SK-N-SH (cell line): ENCODE data around the gene ERI2. TPM values are rescaled to one million over a fixed set of nuclear protein-coding genes. Genes with fewer than 3 reads are reported as not detected.

ENCODE experiments used
- CTCF ChIA-PET: fragments of 300-600, 350-600 bp; formaldehyde crosslinking; extraction: SDS; loops from one replicate; lab custom pipeline; 2021; lab: Yijun Ruan, JAX
- POLR2A ChIA-PET: fragments of 350-600 bp; sonication (Branson Sonifier 250); formaldehyde crosslinking; extraction: SDS; loops from one replicate; lab custom pipeline; 2020; ENCODE audit warnings: antibody characterized with exemption, inconsistent platforms; lab: Yijun Ruan, JAX
- DNase-seq: peaks from one replicate; pipeline ENCODE4 v3.0.0; 2012
- H2AFZ ChIP-seq: fragments of 200-600 bp; sonication (generic); 2 replicates; pipeline ENCODE4 v1.8.1; 2016; ENCODE audit warnings: antibody characterized with exemption, mild to moderate bottlenecking, low read depth
- H3F3A ChIP-seq: fragments of 200-600 bp; sonication (generic); replicated peaks from 2 replicates; pipeline ENCODE3; 2016; ENCODE audit warnings: antibody characterized with exemption, mild to moderate bottlenecking; ENCODE audit not compliant: insufficient read depth
- H3K27ac ChIP-seq, 2 experiments: fragments of 200-500 bp in 1 of 2; fragments of 200-600 bp in 1 of 2; sonication (Bioruptor generic) in 1 of 2; sonication (generic), shearing (Covaris generic) in 1 of 2; 2 replicates each; pipeline versions ENCODE4 v1.5.1 to v1.6.1; 2014 to 2016; ENCODE audit warnings: low read depth in 2 of 2, inconsistent platforms in 1 of 2, low read length in 1 of 2, mild to moderate bottlenecking in 1 of 2, mixed read lengths in 1 of 2
- H3K27me3 ChIP-seq: fragments of 200-600 bp; sonication (generic), shearing (Covaris generic); 2 replicates; pipeline ENCODE4 v1.6.1; 2016; ENCODE audit warnings: mixed run types; ENCODE audit not compliant: insufficient read depth
- H3K36me3 ChIP-seq, 2 experiments: fragments of 200-500 bp in 1 of 2; fragments of 200-600 bp in 1 of 2; sonication (Bioruptor generic) in 1 of 2; sonication (generic) in 1 of 2; replicated peaks in 1 of 2; 2 replicates each; pipeline versions ENCODE3 to v1.5.1; 2014 to 2016; ENCODE audit warnings: low read length in 1 of 2, mild to moderate bottlenecking in 1 of 2; ENCODE audit not compliant: insufficient read depth in 2 of 2, control insufficient read depth in 1 of 2
- H3K4me1 ChIP-seq, 2 experiments: fragments of 200-500 bp in 1 of 2; fragments of 200-600 bp in 1 of 2; sonication (Bioruptor generic) in 1 of 2; sonication (generic), shearing (Covaris generic) in 1 of 2; 2 replicates each; pipeline versions ENCODE4 v1.5.1 to v1.6.1; 2014 to 2016; ENCODE audit warnings: low read depth in 1 of 2, low read length in 1 of 2, mixed run types in 1 of 2; ENCODE audit not compliant: insufficient read depth in 2 of 2, control insufficient read depth in 1 of 2
- H3K4me2 ChIP-seq: fragments of 200-600 bp; sonication (generic), shearing (Covaris generic); 2 replicates; pipeline ENCODE4 v1.6.1; 2017; ENCODE audit warnings: mixed run types
- H3K4me3 ChIP-seq, 2 experiments: fragments of 200-500 bp in 1 of 2; fragments of 200-600 bp in 1 of 2; sonication (Bioruptor generic) in 1 of 2; sonication (generic), shearing (Covaris generic) in 1 of 2; 2 replicates each; pipeline versions ENCODE4 v1.5.1 to v1.8.1; 2014 to 2016; ENCODE audit warnings: low read depth in 2 of 2, inconsistent platforms in 1 of 2, low read length in 1 of 2, mild to moderate bottlenecking in 1 of 2, mixed read lengths in 1 of 2, moderate library complexity in 1 of 2
- H3K79me2 ChIP-seq: fragments of 200-600 bp; sonication (generic); 2 replicates; pipeline ENCODE4 v1.8.1; 2017; ENCODE audit warnings: mild to moderate bottlenecking; ENCODE audit not compliant: insufficient read depth
- H3K9ac ChIP-seq: fragments of 200-600 bp; sonication (generic); 2 replicates; pipeline ENCODE4 v1.6.1; 2017; ENCODE audit warnings: mixed run types
- H3K9me2 ChIP-seq: fragments of 200-600 bp; sonication (generic); 2 replicates; pipeline ENCODE4 v1.6.1; 2017; ENCODE audit warnings: mixed run types
- H3K9me3 ChIP-seq: fragments of 200-600 bp; sonication (generic); 2 replicates; pipeline ENCODE4 v1.6.1; 2017; ENCODE audit warnings: mixed run types, mild to moderate bottlenecking, moderate library complexity
- H4K20me1 ChIP-seq: fragments of 200-600 bp; sonication (generic); 2 replicates; pipeline ENCODE4 v1.6.1; 2017; ENCODE audit warnings: mild to moderate bottlenecking, mixed run types; ENCODE audit not compliant: insufficient read depth
- FOXM1 ChIP-seq: IDR thresholded peaks from 2 replicates; pipeline ENCODE4 v1.4.0; 2012; ENCODE audit warnings: low read depth, mild to moderate bottlenecking
- JUND ChIP-seq: IDR thresholded peaks from 2 replicates; pipeline ENCODE4 v1.4.0; 2012
- NRF1 ChIP-seq: IDR thresholded peaks from 2 replicates; pipeline ENCODE4 v1.6.1; 2012; ENCODE audit warnings: low read depth, mild to moderate bottlenecking, low read length
- RXRA ChIP-seq: IDR thresholded peaks from 2 replicates; pipeline ENCODE4 v1.4.0; 2012; ENCODE audit warnings: low read depth, mild to moderate bottlenecking, borderline replicate concordance
- SMC3 ChIP-seq: IDR thresholded peaks from 2 replicates; pipeline ENCODE4 v1.6.1; 2012; ENCODE audit warnings: low read depth, low read length, improper control_type of control experiment
- TAF1 ChIP-seq: IDR thresholded peaks from 2 replicates; pipeline ENCODE4 v1.6.1; 2012; ENCODE audit warnings: low read depth, mild to moderate bottlenecking, low read length, moderate library complexity, borderline replicate concordance
- TCF12 ChIP-seq: IDR thresholded peaks from 2 replicates; pipeline ENCODE4 v1.4.0; 2012
- TEAD4 ChIP-seq: IDR thresholded peaks from 2 replicates; pipeline ENCODE4 v1.4.0; 2012; ENCODE audit warnings: mild to moderate bottlenecking, borderline replicate concordance; ENCODE audit not compliant: insufficient read depth
- USF2 ChIP-seq: fragments of 150-350 bp; IDR thresholded peaks from 2 replicates; pipeline ENCODE4 v1.6.1; 2017; ENCODE audit warnings: antibody characterized with exemption, low read length, low read depth, borderline replicate concordance
- YY1 ChIP-seq: IDR thresholded peaks from 2 replicates; pipeline ENCODE4 v1.4.0; 2012; ENCODE audit warnings: low read depth, mild to moderate bottlenecking
- WGBS: methylation state at CpG from one replicate; pipeline ENCODE4 v1.1.6; 2017; ENCODE audit warnings: low lambda C conversion rate; 5-methylcytosine and 5-hydroxymethylcytosine counted together
- polyA plus RNA-seq, 3 experiments: library from polyadenylated mRNA; depleted of rRNA; stranded (reverse); fragments of >200 nt; gene quantifications; 2 replicates each; pipeline ENCODE4 v1.2.3, GENCODE V29; 2012
- small RNA-seq, 7 experiments: library from RNA; depleted of rRNA; stranded (forward); fragments of <200 nt; gene quantifications; one replicate each; pipeline ENCODE3, GENCODE V24; 2012
- TF ChIP-seq, protein P1 (sequence below): fragments of 150-350 bp; IDR thresholded peaks from 2 replicates; pipeline ENCODE4 v1.6.1; 2016; ENCODE audit warnings: mild to moderate bottlenecking, low read depth, low read length
- TF ChIP-seq, protein P2 (sequence below): IDR thresholded peaks from 2 replicates; pipeline ENCODE4 v1.4.0; 2012; ENCODE audit warnings: low read depth

The ERI2 gene
- polyA plus RNA-seq, 1 of the 3 experiments (the other 2 are of a cell fraction) = 9.1 TPM

GRCh38 chr16:20747030-20747816 is 59.0 kb downstream of the ERI2 start:
- H3F3A ChIP-seq = no peaks in the 10 kb centered on the region
- H3K4me1 ChIP-seq = no peaks in the 10 kb centered on the region
- H3K27me3 ChIP-seq = no peaks in the 10 kb centered on the region; the same call in 1 of the 2 replicates
- no peaks in the 10 kb centered on the region for H3K79me2 ChIP-seq
- H4K20me1 ChIP-seq = no peaks in the 10 kb centered on the region
- no peak overlapping the region for H3K9ac ChIP-seq
- WGBS = 33% methylated on average over 4 of the region's 4 CpGs
- H3K27ac ChIP-seq = no peak overlapping the region
- no peak for DNase-seq
- H3K9me3 ChIP-seq = no peaks in the 10 kb centered on the region
- POLR2A ChIA-PET = no interaction called here
- TF ChIP-seq, protein P1, sequence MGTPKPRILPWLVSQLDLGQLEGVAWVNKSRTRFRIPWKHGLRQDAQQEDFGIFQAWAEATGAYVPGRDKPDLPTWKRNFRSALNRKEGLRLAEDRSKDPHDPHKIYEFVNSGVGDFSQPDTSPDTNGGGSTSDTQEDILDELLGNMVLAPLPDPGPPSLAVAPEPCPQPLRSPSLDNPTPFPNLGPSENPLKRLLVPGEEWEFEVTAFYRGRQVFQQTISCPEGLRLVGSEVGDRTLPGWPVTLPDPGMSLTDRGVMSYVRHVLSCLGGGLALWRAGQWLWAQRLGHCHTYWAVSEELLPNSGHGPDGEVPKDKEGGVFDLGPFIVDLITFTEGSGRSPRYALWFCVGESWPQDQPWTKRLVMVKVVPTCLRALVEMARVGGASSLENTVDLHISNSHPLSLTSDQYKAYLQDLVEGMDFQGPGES = no peak
- TF ChIP-seq FOXM1 (no peak), RXRA (no peak), USF2 (no peak), SMC3 (no peak), NRF1 (no peak)
- TF ChIP-seq, all 33 proteins: peak for 0
- H3K36me3 ChIP-seq = no peaks in the 10 kb centered on the region
- H2AFZ ChIP-seq = no peak overlapping the region
- CTCF ChIA-PET = no interaction called here
- H3K4me2 ChIP-seq = no peak overlapping the region
- H3K9me2 ChIP-seq = no peaks in the 10 kb centered on the region
- H3K4me3 ChIP-seq = no peak overlapping the region

DNA sequence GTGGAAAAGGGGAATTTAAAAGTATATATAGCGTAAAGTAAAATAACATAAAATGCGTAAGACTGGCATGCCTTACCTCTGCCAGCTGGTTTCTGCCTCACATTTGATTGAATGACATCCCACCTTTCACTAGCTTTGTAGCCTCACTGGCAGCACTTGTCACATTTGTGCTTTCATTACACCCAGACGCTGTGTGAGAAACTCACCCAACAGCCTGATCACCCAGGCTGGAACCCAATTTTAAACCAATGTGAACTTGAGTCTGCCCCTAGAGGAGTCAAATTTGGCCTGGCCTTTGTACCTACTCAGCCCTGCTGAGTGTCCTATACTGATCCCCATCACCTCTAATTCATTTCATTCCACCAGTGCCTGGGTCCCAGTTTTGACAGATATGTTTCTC is 59.8 kb downstream of the ERI2 start:
- no peak for DNase-seq
- Histone ChIP-seq H3K9me2 (no peaks in the 10 kb centered on the region), H3K4me2 (no peak overlapping the region), H4K20me1 (no peaks in the 10 kb centered on the region), H3F3A (no peaks in the 10 kb centered on the region), H3K79me2 (no peaks in the 10 kb centered on the region), H3K4me1 (no peaks in the 10 kb centered on the region; a peak in 1 of 4 replicates), H3K4me3 (no peak overlapping the region), H3K9ac (no peak overlapping the region), H3K9me3 (no peaks in the 10 kb centered on the region), H3K36me3 (no peaks in the 10 kb centered on the region), H2AFZ (no peak overlapping the region), H3K27ac (no peak overlapping the region), H3K27me3 (no peaks in the 10 kb centered on the region; the same call in 1 of the 2 replicates)
- TF ChIP-seq TCF12 (no peak), TAF1 (no peak), JUND (no peak), YY1 (no peak), TEAD4 (no peak)
- TF ChIP-seq, protein P2, sequence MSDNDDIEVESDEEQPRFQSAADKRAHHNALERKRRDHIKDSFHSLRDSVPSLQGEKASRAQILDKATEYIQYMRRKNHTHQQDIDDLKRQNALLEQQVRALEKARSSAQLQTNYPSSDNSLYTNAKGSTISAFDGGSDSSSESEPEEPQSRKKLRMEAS = no peak
- CTCF ChIA-PET = no interaction called here
- POLR2A ChIA-PET = no interaction called here
- WGBS = 80% methylated on average over 3 of the region's 3 CpGs

Small RNA genes within 50 kb of the gene (small RNA-seq; reads per million reads assigned to genes)
- gene RF00618 (0 reads per million in 7 experiments), gene RNU6-944P (0 to 2.4 (median 0) reads per million in 7 experiments)

Other genes starting within 250 kb of the ERI2 start
- not detected in 2 replicates for gene ACSM2B, start 230.1 kb downstream of the ERI2 start, polyA plus RNA-seq (2012; rRNA removed)
- gene ACSM1, start 108.8 kb downstream of the ERI2 start, polyA plus RNA-seq (2012; rRNA removed) = not detected in 2 replicates
- gene THUMPD1, start 64.7 kb downstream of the ERI2 start, polyA plus RNA-seq (2012; rRNA removed) = 20.0 and 24.8 TPM in 2 replicates
- gene ACSM3, start 42.5 kb downstream of the ERI2 start, polyA plus RNA-seq (2012; rRNA removed) = 0.44 and 0.80 TPM in 2 replicates
- 3.8 and 5.2 TPM in 2 replicates for gene REXO5, start 55 bp upstream of the ERI2 start, polyA plus RNA-seq (2012; rRNA removed)
- gene DCUN1D3, start 93.9 kb upstream of the ERI2 start, polyA plus RNA-seq (2012; rRNA removed) = 4.7 and 6.2 TPM in 2 replicates
- gene LYRM1, start 94.3 kb upstream of the ERI2 start, polyA plus RNA-seq (2012; rRNA removed) = 18.1 and 21.9 TPM in 2 replicates